Ishikawa (cell line): ENCODE measurements around the gene ZNF789.

Source experiments
- CEBPB ChIP-seq: IDR thresholded peaks from 2 replicates; pipeline ENCODE4 v1.6.1; 2012
- CREB1 ChIP-seq: IDR thresholded peaks from 2 replicates; pipeline ENCODE4 v1.6.1; 2012; ENCODE audit warnings: low read depth
- EP300 ChIP-seq: IDR thresholded peaks from 2 replicates; pipeline ENCODE4 v1.6.1; 2012; ENCODE audit warnings: borderline replicate concordance
- NFIC ChIP-seq: IDR thresholded peaks from 2 replicates; pipeline ENCODE4 v1.6.1; 2012
- RAD21 ChIP-seq: IDR thresholded peaks from 2 replicates; pipeline ENCODE4 v1.6.1; 2012; ENCODE audit warnings: low read depth
- TAF1 ChIP-seq: IDR thresholded peaks from 2 replicates; pipeline ENCODE4 v1.6.1; 2012; ENCODE audit warnings: low read depth, mild to moderate bottlenecking
- TCF12 ChIP-seq: IDR thresholded peaks from 2 replicates; pipeline ENCODE4 v1.6.1; 2012; ENCODE audit warnings: low read depth
- TEAD4 ChIP-seq: IDR thresholded peaks from 2 replicates; pipeline ENCODE4 v1.6.1; 2012
- YY1 ChIP-seq: IDR thresholded peaks from 2 replicates; pipeline ENCODE4 v1.6.1; 2012; ENCODE audit warnings: low read depth
- TF ChIP-seq, protein P1 (sequence below): IDR thresholded peaks from 2 replicates; pipeline ENCODE4 v1.6.1; 2012; ENCODE audit warnings: low read depth, mild to moderate bottlenecking
- TF ChIP-seq, protein P2 (sequence below): IDR thresholded peaks from 2 replicates; pipeline ENCODE4 v1.6.1; 2012
- TF ChIP-seq, protein P3 (sequence below): IDR thresholded peaks from 2 replicates; pipeline ENCODE4 v1.6.1; 2012

GRCh38 chr7:99504281-99504602 is 31.6 kb downstream of the ZNF789 start:
- TF ChIP-seq CEBPB, result no peak
- TF ChIP-seq EP300, result no peak
- TF ChIP-seq, protein P1, sequence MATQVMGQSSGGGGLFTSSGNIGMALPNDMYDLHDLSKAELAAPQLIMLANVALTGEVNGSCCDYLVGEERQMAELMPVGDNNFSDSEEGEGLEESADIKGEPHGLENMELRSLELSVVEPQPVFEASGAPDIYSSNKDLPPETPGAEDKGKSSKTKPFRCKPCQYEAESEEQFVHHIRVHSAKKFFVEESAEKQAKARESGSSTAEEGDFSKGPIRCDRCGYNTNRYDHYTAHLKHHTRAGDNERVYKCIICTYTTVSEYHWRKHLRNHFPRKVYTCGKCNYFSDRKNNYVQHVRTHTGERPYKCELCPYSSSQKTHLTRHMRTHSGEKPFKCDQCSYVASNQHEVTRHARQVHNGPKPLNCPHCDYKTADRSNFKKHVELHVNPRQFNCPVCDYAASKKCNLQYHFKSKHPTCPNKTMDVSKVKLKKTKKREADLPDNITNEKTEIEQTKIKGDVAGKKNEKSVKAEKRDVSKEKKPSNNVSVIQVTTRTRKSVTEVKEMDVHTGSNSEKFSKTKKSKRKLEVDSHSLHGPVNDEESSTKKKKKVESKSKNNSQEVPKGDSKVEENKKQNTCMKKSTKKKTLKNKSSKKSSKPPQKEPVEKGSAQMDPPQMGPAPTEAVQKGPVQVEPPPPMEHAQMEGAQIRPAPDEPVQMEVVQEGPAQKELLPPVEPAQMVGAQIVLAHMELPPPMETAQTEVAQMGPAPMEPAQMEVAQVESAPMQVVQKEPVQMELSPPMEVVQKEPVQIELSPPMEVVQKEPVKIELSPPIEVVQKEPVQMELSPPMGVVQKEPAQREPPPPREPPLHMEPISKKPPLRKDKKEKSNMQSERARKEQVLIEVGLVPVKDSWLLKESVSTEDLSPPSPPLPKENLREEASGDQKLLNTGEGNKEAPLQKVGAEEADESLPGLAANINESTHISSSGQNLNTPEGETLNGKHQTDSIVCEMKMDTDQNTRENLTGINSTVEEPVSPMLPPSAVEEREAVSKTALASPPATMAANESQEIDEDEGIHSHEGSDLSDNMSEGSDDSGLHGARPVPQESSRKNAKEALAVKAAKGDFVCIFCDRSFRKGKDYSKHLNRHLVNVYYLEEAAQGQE, result no peak
- no peak for TF ChIP-seq TCF12
- no peak for TF ChIP-seq NFIC
- no peak for TF ChIP-seq CREB1
- no peak for TF ChIP-seq TAF1
- TF ChIP-seq YY1, result no peak
- no peak for TF ChIP-seq TEAD4
- TF ChIP-seq, protein P2, sequence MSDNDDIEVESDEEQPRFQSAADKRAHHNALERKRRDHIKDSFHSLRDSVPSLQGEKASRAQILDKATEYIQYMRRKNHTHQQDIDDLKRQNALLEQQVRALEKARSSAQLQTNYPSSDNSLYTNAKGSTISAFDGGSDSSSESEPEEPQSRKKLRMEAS, result no peak; the same call in 1 of the 2 replicates
- TF ChIP-seq RAD21, result no peak
- TF ChIP-seq, protein P3, sequence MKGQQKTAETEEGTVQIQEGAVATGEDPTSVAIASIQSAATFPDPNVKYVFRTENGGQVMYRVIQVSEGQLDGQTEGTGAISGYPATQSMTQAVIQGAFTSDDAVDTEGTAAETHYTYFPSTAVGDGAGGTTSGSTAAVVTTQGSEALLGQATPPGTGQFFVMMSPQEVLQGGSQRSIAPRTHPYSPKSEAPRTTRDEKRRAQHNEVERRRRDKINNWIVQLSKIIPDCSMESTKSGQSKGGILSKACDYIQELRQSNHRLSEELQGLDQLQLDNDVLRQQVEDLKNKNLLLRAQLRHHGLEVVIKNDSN, result no peak
